Right hindlimb (tissue), 1 donor: ENCODE measurements around the gene COL1A2.

Experiments used
- DNase-seq: peaks from one replicate; pipeline ENCODE4 v3.0.0-alpha.2; 2018

Gene COL1A2

GRCh38 chr7:94384315-94384714, 10.4 kb upstream of the COL1A2 start:
- no peak for DNase-seq

GRCh38 chr7:94386416-94386815, 8.3 kb upstream of the COL1A2 start:
- no peak for DNase-seq

GRCh38 chr7:94388540-94388939, 6.2 kb upstream of the COL1A2 start:
- no peak for DNase-seq

GRCh38 chr7:94389381-94389780, 5.3 kb upstream of the COL1A2 start:
- DNase-seq = no peak

GRCh38 chr7:94391726-94392392, 2.8 kb upstream of the COL1A2 start:
- peak; percentile 80 for DNase-seq

- no peak for DNase-seq
Observed at GRCh38 chr7:94392393-94392786, 2.3 kb upstream of the COL1A2 start.

GRCh38 chr7:94393246-94394108, 1.2 kb upstream of the COL1A2 start:
- peak; percentile 90 for DNase-seq

- no peak for DNase-seq
Observed at GRCh38 chr7:94394109-94394436, 622 bp upstream of the COL1A2 start.

GRCh38 chr7:94395141-94396036, 694 bp downstream of the COL1A2 start:
- DNase-seq = peak; percentile 79

- DNase-seq = peak; percentile 84
Observed at GRCh38 chr7:94396037-94396431, 1.3 kb downstream of the COL1A2 start.

- no peak for DNase-seq
Observed at GRCh38 chr7:94396596-94396995, 1.9 kb downstream of the COL1A2 start.

- DNase-seq = no peak
Observed at GRCh38 chr7:94397722-94398121, 3.0 kb downstream of the COL1A2 start.

- DNase-seq = no peak
Observed at GRCh38 chr7:94398841-94399240, 4.1 kb downstream of the COL1A2 start.

- DNase-seq = peak; percentile 55
Observed at GRCh38 chr7:94400022-94400421, 5.3 kb downstream of the COL1A2 start.

GRCh38 chr7:94400643-94401427, 6.1 kb downstream of the COL1A2 start:
- no peak for DNase-seq

GRCh38 chr7:94401428-94401814, 6.7 kb downstream of the COL1A2 start:
- DNase-seq = no peak

GRCh38 chr7:94403546-94403945, 8.9 kb downstream of the COL1A2 start:
- DNase-seq = no peak

- DNase-seq = no peak
Observed at GRCh38 chr7:94405506-94405905, 10.8 kb downstream of the COL1A2 start.

- DNase-seq = no peak
Observed at GRCh38 chr7:94406696-94407095, 12.0 kb downstream of the COL1A2 start.

- peak; percentile 47 for DNase-seq
Observed at GRCh38 chr7:94409200-94409948, 14.7 kb downstream of the COL1A2 start.

- peak; percentile 53 for DNase-seq
Observed at GRCh38 chr7:94410413-94411187, 15.9 kb downstream of the COL1A2 start.
